Activated naive CD8-positive, alpha-beta T cell treated with anti-CD3 and anti-CD28 coated beads, Interleukin-2, amount 10 ng/mL, durations not matched to agents 7 days and 5 days (primary cell): ENCODE results near the gene RAP2A. TPM values are rescaled to one million over a fixed set of nuclear protein-coding genes. Genes with fewer than 3 reads are reported as not detected.

Experiments used
- ATAC-seq: fragments of 150-1000 bp; cut with Tn5 transposase; one replicate; pipeline ENCODE4 v1.10.0; 2021; ENCODE audit warnings: low read depth, moderate library complexity
- POLR2A ChIA-PET: fragments of 350-600 bp; sonication (Branson Sonifier 250); formaldehyde crosslinking; loops from one replicate; lab custom pipeline; 2021; ENCODE audit warnings: antibody characterized with exemption; lab: Charles Lee
- DNase-seq: peaks from one replicate; pipeline ENCODE4 v3.0.0; 2021
- H3K27ac Mint-ChIP-seq: one replicate; pipeline ENCODE4 v1.8.0; 2022; ENCODE audit warnings: mild to moderate bottlenecking, mixed read lengths
- H3K27me3 Mint-ChIP-seq: one replicate; pipeline ENCODE4 v1.8.0; 2022; ENCODE audit warnings: mild to moderate bottlenecking, moderate library complexity, mixed read lengths
- H3K36me3 Mint-ChIP-seq: one replicate; pipeline ENCODE4 v1.8.0; 2021; ENCODE audit warnings: mild to moderate bottlenecking, mixed read lengths
- H3K4me1 Mint-ChIP-seq: one replicate; pipeline ENCODE4 v1.8.0; 2021; ENCODE audit warnings: mixed read lengths
- H3K4me3 Mint-ChIP-seq: one replicate; pipeline ENCODE4 v1.8.0; 2022; ENCODE audit warnings: mild to moderate bottlenecking, moderate library complexity, mixed read lengths
- H3K9me3 Mint-ChIP-seq: one replicate; pipeline ENCODE4 v1.8.0; 2021; ENCODE audit warnings: mixed read lengths
- total RNA-seq, 2 experiments: library from RNA; stranded (reverse); gene quantifications; one replicate each; pipeline ENCODE4 v1.2.3, GENCODE V29; 2021

The RAP2A gene
- total RNA-seq, 2 experiments from 2014 or later: 26.4 to 29.5 TPM

DNA sequence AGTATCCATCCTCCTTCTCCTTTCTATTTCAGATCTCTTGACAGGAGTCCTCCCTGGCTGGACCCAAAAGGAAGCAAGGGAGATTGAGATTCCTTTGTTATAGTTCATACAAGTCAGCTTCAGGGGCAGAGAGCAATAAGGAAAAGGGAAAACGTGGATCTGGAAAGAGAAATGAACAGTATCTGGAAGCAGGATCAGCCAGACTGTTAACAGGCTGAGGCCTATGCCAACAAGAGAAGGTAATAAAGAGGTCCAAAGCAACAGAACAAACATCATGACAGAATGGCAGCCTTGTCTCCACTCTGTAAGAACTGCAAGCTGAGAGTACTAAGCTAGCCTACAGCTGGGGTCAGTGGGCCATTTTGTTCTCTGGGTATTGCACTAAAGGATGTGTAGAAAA is 64.5 kb downstream of the RAP2A start:
- peaks cover 8% of the 10 kb centered on the region for H3K27me3 Mint-ChIP-seq
- H3K9me3 Mint-ChIP-seq: no peaks in the 10 kb centered on the region
- H3K27ac Mint-ChIP-seq: no peak overlapping the region
- no peaks in the 10 kb centered on the region for H3K4me1 Mint-ChIP-seq
- POLR2A ChIA-PET: no interaction called here
- H3K36me3 Mint-ChIP-seq: no peaks in the 10 kb centered on the region
- no peak for DNase-seq
- no peak for ATAC-seq
- no peak overlapping the region for H3K4me3 Mint-ChIP-seq

DNA sequence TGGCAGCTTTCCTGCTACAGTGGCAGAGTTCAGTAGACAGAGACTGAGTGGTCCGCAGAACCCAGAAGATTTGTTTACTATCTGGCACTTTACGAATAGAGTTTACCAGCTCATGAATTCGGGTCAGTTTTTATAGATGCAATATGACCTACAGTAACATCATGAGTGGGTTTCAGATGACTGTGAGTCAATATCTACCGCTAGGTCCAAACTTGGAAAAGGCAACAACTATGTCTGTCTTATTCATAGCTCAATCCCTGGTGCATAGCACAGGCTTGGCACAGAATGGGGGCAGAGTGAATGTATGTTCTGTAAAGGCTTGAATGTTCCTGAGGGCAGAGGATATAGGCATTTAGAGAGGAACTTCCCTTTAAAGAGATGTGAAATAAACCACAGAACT is 65.2 kb downstream of the RAP2A start:
- no peaks in the 10 kb centered on the region for H3K36me3 Mint-ChIP-seq
- no peak overlapping the region for H3K4me3 Mint-ChIP-seq
- no peaks in the 10 kb centered on the region for H3K4me1 Mint-ChIP-seq
- no peak overlapping the region for H3K27ac Mint-ChIP-seq
- peaks cover 12% of the 10 kb centered on the region for H3K27me3 Mint-ChIP-seq
- POLR2A ChIA-PET: no interaction called here
- H3K9me3 Mint-ChIP-seq: no peaks in the 10 kb centered on the region
- DNase-seq (no peak), ATAC-seq (no peak)

DNA sequence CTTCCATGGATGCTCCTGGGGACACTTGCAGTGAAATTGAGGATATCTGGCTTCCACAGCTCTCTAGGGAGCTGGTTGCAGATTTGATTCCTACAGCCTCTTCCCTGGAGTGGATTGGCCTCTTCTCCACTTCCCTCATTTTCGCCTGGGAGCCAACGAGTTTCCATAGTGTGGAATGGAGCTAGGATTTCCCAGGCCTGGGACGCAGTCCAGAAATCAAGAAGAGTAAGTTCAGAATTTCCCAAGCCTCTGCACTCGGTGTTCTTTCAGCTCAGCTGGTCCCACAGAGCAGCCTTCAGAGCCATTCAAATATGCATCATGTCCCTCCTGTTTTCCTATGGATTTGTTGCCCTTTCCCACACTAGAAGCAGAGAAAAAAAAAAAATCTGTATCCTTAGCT is 68.2 kb downstream of the RAP2A start:
- H3K27me3 Mint-ChIP-seq: peaks cover 21% of the 10 kb centered on the region
- no peaks in the 10 kb centered on the region for H3K9me3 Mint-ChIP-seq
- DNase-seq (no peak), ATAC-seq (no peak)
- H3K4me3 Mint-ChIP-seq: no peak overlapping the region
- POLR2A ChIA-PET: no interaction called here
- no peaks in the 10 kb centered on the region for H3K4me1 Mint-ChIP-seq
- H3K27ac Mint-ChIP-seq: no peak overlapping the region
- no peaks in the 10 kb centered on the region for H3K36me3 Mint-ChIP-seq

DNA sequence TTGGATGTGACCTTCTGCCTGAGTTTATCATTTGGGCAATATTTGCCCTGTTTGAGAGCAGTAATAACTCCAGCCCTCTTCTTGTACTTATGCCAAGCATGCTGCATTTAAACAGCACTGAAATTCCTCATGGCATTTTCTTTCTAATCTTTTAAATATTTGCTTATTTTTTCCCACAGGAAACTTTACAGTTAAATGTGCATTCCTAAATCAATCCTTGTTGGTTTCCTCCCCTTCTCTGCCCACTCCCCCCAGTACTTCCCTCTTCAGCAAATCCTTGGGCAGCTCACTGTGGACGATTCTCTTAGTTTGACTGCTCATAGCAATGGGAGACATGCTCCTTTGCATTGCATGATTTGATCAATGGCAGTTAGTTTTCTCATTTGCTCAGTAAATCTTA is 68.7 kb downstream of the RAP2A start:
- no peaks in the 10 kb centered on the region for H3K4me1 Mint-ChIP-seq
- ATAC-seq (no peak), DNase-seq (no peak)
- no peaks in the 10 kb centered on the region for H3K9me3 Mint-ChIP-seq
- no peak overlapping the region for H3K27ac Mint-ChIP-seq
- H3K27me3 Mint-ChIP-seq: peaks cover 21% of the 10 kb centered on the region
- no peak overlapping the region for H3K4me3 Mint-ChIP-seq
- POLR2A ChIA-PET: no interaction called here
- no peaks in the 10 kb centered on the region for H3K36me3 Mint-ChIP-seq

DNA sequence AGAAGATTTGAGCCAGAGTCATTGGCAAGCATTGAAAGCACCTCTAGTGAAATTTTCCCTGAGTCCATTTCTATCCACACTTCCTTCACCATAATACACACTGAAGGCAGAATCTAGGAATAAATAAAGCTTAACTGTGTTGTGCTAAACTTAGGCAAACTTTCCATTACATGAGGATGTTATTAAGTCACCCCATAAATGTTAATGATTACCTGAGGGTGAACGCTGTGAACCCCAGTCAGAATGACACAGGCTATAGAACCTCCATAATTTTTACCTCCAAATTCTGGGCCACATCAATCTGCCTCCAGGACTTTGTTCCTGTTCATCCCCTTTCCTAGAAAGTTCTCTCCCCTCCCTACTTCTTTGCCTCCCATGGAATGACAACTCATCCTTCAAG is 71.0 kb downstream of the RAP2A start:
- H3K27me3 Mint-ChIP-seq: peaks cover 20% of the 10 kb centered on the region
- no peaks in the 10 kb centered on the region for H3K36me3 Mint-ChIP-seq
- no peak overlapping the region for H3K4me3 Mint-ChIP-seq
- H3K4me1 Mint-ChIP-seq: no peaks in the 10 kb centered on the region
- no peak overlapping the region for H3K27ac Mint-ChIP-seq
- no peak for ATAC-seq
- H3K9me3 Mint-ChIP-seq: no peaks in the 10 kb centered on the region
- POLR2A ChIA-PET: no interaction called here
- no peak for DNase-seq

DNA sequence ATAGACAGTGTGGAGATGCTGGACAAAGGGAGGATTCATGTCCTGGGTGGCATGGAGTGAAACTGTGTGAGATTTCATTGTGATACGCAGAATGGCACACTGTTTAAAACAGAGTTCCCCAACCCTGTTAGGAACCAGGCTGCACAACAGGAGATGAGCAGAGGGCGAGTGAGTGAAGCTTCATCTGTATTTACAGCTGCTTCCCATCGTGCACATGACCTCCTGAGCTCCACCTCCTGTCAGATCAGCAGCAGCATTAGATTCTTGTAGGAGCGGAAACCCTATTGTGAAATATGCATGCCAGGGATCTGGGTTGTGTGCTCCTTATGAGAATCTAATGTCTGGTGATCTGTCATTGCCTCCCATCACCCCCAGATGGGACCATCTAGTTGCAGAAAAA is 72.5 kb downstream of the RAP2A start:
- H3K36me3 Mint-ChIP-seq: no peaks in the 10 kb centered on the region
- DNase-seq (no peak), ATAC-seq (no peak)
- no peak overlapping the region for H3K27ac Mint-ChIP-seq
- H3K4me1 Mint-ChIP-seq: no peaks in the 10 kb centered on the region
- H3K9me3 Mint-ChIP-seq: peaks cover 2% of the 10 kb centered on the region
- H3K27me3 Mint-ChIP-seq: peaks cover 20% of the 10 kb centered on the region
- POLR2A ChIA-PET: no interaction called here
- no peak overlapping the region for H3K4me3 Mint-ChIP-seq

DNA sequence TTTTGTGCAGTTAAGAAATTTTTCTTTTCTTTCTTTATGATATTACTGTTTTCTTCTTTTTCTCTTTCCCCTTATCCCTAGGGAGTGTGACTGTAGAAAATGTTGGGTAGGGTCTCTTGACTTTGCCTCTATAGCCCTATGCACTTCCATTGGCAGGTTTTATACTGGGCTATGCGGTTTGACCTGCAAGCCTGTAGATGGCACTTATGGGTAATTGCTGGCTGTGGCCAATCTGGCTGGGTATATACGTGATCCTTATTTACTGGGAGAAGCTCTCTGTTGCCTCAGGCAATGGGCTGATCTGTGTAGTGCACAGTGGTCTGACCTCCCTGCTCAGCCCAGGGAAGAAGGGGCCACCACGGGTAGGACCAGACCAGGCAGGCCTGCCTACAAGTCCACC is 78.8 kb downstream of the RAP2A start:
- H3K27ac Mint-ChIP-seq: no peak overlapping the region
- H3K36me3 Mint-ChIP-seq: no peaks in the 10 kb centered on the region
- H3K9me3 Mint-ChIP-seq: peaks cover 3% of the 10 kb centered on the region
- peaks cover 2% of the 10 kb centered on the region for H3K27me3 Mint-ChIP-seq
- no peak for ATAC-seq
- POLR2A ChIA-PET: no interaction called here
- no peak for DNase-seq
- H3K4me3 Mint-ChIP-seq: no peak overlapping the region
- no peaks in the 10 kb centered on the region for H3K4me1 Mint-ChIP-seq

GRCh38 chr13:97515643-97516042 is 81.7 kb downstream of the RAP2A start:
- DNase-seq (no peak), ATAC-seq (no peak)
- Mint-ChIP-seq H3K4me3 (no peak overlapping the region), H3K36me3 (no peaks in the 10 kb centered on the region), H3K4me1 (no peaks in the 10 kb centered on the region), H3K27ac (no peak overlapping the region), H3K9me3 (peaks cover 7% of the 10 kb centered on the region), H3K27me3 (peaks cover 2% of the 10 kb centered on the region)
- POLR2A ChIA-PET: no interaction called here

DNA sequence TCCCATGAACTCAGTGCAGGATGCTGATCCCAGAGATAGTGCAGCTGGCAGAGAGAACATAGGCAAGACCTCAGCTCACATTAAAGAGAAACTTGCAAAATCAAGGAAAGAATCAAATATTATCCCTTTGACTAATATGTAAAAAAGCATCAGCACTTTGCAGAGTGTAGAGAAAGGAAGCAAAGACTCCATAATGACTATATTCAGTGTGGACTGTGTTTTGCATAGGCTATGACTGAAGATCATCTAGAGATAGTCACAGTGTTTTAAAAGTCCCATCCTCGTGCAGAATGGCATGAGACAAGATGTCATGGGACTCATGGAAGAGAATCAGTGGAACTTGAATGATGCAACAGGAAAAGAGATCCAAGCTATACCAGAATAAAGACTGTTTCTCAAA is 84.0 kb downstream of the RAP2A start:
- Mint-ChIP-seq H3K27me3 (peaks cover 2% of the 10 kb centered on the region), H3K4me1 (no peaks in the 10 kb centered on the region), H3K4me3 (no peak overlapping the region), H3K36me3 (no peaks in the 10 kb centered on the region), H3K27ac (no peak overlapping the region), H3K9me3 (peaks cover 4% of the 10 kb centered on the region)
- ATAC-seq (no peak), DNase-seq (no peak)
- POLR2A ChIA-PET: no interaction called here

Other genes starting within 250 kb of the RAP2A start
- gene MBNL2, start 211.8 kb upstream of the RAP2A start, total RNA-seq: 10 to 100 TPM; 17.2 to 17.9 TPM